Measurements from ENCODE around the gene DXO. TPM values are rescaled to one million over a fixed set of nuclear protein-coding genes. Genes with fewer than 3 reads are reported as not detected.

The DXO gene
- total and polyA plus RNA-seq, 3 experiments from 2014 or later = 13.8 to 16.8 (median 15.8) TPM

GRCh38 chr6:31927242-31927862, 44.6 kb downstream of the DXO start, which contains the start of gene C2:
Gene C2, plus strand, starts transcription at chr6:31927717. Its CDS starts 36 bp downstream, at chr6:31927753.
- ChIA-PET CTCF (no interaction called here), POLR2A (no interaction called here)
- peak within 1 kb of the TSS in 1 of 8 donors; percentile 85 for H3K27ac Mint-ChIP-seq
- peaks cover 0 to 10% of the 10 kb centered on the region in 2 donors for H3K27me3 Mint-ChIP-seq
- no peak within 1 kb of the TSS for H3K4me3 Mint-ChIP-seq
- Histone ChIP-seq H3K4me3 (ENCODE audit: low read length) (no peak within 1 kb of the TSS), H3K4me1 (ENCODE audit: insufficient read depth, low read length) (no peaks in the 10 kb centered on the region), H3K9me3 (ENCODE audit: low read length) (no peaks in the 10 kb centered on the region), H3K27ac (ENCODE audit: low read depth, low read length) (no peak within 1 kb of the TSS), H3K36me3 (ENCODE audit: insufficient read depth, low read length) (no peaks in the 10 kb centered on the region), H3K27me3 (ENCODE audit: insufficient read depth, low read length, poor library complexity, severe bottlenecking) (no peaks in the 10 kb centered on the region)
- H3K9me3 Mint-ChIP-seq = no peaks in the 10 kb centered on the region
- no peaks in the 10 kb centered on the region for H3K36me3 Mint-ChIP-seq
- no peak for DNase-seq
- H3K4me1 Mint-ChIP-seq = no peaks in the 10 kb centered on the region

- H3K9me3 Mint-ChIP-seq = no peaks in the 10 kb centered on the region
Measured at GRCh38 chr6:31922942-31923341, 49.0 kb downstream of the DXO start.

GRCh38 chr6:31920811-31921210, 51.1 kb downstream of the DXO start:
- Mint-ChIP-seq H3K36me3 (no peaks in the 10 kb centered on the region), H3K27me3 (peaks cover 0 to 3% of the 10 kb centered on the region in 2 donors), H3K4me1 (no peaks in the 10 kb centered on the region), H3K9me3 (no peaks in the 10 kb centered on the region), H3K27ac (peak overlapping the region in 1 of 8 donors; percentile 65), H3K4me3 (no peak overlapping the region)
- Histone ChIP-seq H3K9me3 (ENCODE audit: low read length) (no peaks in the 10 kb centered on the region), H3K4me1 (ENCODE audit: insufficient read depth, low read length) (no peaks in the 10 kb centered on the region), H3K27ac (ENCODE audit: low read depth, low read length) (no peak overlapping the region), H3K27me3 (ENCODE audit: insufficient read depth, low read length, poor library complexity, severe bottlenecking) (no peaks in the 10 kb centered on the region), H3K4me3 (ENCODE audit: low read length) (no peak overlapping the region), H3K36me3 (ENCODE audit: insufficient read depth, low read length) (no peaks in the 10 kb centered on the region)
- no peak for DNase-seq
- POLR2A ChIA-PET = no interaction called here
- CTCF ChIA-PET = no interaction called here

More at GRCh38 chr6:31922942-31923341, 49.0 kb downstream of the DXO start:
- peak overlapping the region in 1 of 8 donors; percentile 23 for H3K27ac Mint-ChIP-seq
- H3K4me3 Mint-ChIP-seq = no peak overlapping the region
- DNase-seq = peak in 1 of 5 donors; percentile 17
- H3K36me3 Mint-ChIP-seq = no peaks in the 10 kb centered on the region
- ChIA-PET CTCF (interaction anchor here (0.8 to 1.0 kb wide), 2 partner anchors 33 to 117 kb away, joined by 3 read pairs; partner anchors contain the start of gene LSM2), POLR2A (no interaction called here)
- H3K27me3 Mint-ChIP-seq = no peaks in the 10 kb centered on the region
- H3K27ac ChIP-seq (ENCODE audit: low read depth, low read length) = no peak overlapping the region
- H3K4me3 ChIP-seq (ENCODE audit: low read length) = no peak overlapping the region
- no peaks in the 10 kb centered on the region for H3K9me3 ChIP-seq (ENCODE audit: low read length)
- H3K4me1 Mint-ChIP-seq = no peaks in the 10 kb centered on the region
- H3K4me1 ChIP-seq (ENCODE audit: insufficient read depth, low read length) = no peaks in the 10 kb centered on the region
- no peaks in the 10 kb centered on the region for H3K27me3 ChIP-seq (ENCODE audit: insufficient read depth, low read length, poor library complexity, severe bottlenecking)
- no peaks in the 10 kb centered on the region for H3K36me3 ChIP-seq (ENCODE audit: insufficient read depth, low read length)

Other genes starting within 250 kb of the DXO start
Only the 30 nearest of the 33 such genes appear.
- 10 to 100 TPM; 36.4 to 39.8 TPM for gene MSH5, start 232.1 kb downstream of the DXO start, total RNA-seq
- 2.0 TPM for gene MSH5, start 232.1 kb downstream of the DXO start, polyA plus RNA-seq
- gene SAPCD1, start 209.5 kb downstream of the DXO start, total RNA-seq = 1 to 10 TPM; 6.1 to 7.0 TPM
- not detected for gene SAPCD1, start 209.5 kb downstream of the DXO start, polyA plus RNA-seq
- gene VWA7, start 194.8 kb downstream of the DXO start, total RNA-seq = 1 to 10 TPM; 1.4 to 1.7 TPM
- 2.5 TPM for gene VWA7, start 194.8 kb downstream of the DXO start, polyA plus RNA-seq
- gene VARS1, start 176.4 kb downstream of the DXO start, total RNA-seq = 100 to 1,000 TPM; 179 to 180 TPM
- gene VARS1, start 176.4 kb downstream of the DXO start, polyA plus RNA-seq = 47.5 TPM
- 100 to 1,000 TPM; 160 to 172 TPM for gene LSM2, start 165.2 kb downstream of the DXO start, total RNA-seq
- gene LSM2, start 165.2 kb downstream of the DXO start, polyA plus RNA-seq = 80.8 TPM
- gene HSPA1L, start 156.9 kb downstream of the DXO start, total RNA-seq = 1 to 10 TPM; 3.5 to 3.8 TPM
- 3.0 TPM for gene HSPA1L, start 156.9 kb downstream of the DXO start, polyA plus RNA-seq
- 10 to 100 TPM; 64.8 to 70.1 TPM for gene HSPA1A, start 156.6 kb downstream of the DXO start, total RNA-seq
- gene HSPA1A, start 156.6 kb downstream of the DXO start, polyA plus RNA-seq = 34.1 TPM
- 10 to 100 TPM; 80.9 to 81.4 TPM for gene HSPA1B, start 144.4 kb downstream of the DXO start, total RNA-seq
- gene HSPA1B, start 144.4 kb downstream of the DXO start, polyA plus RNA-seq = 5.0 TPM
- 10 to 100 TPM; 19.0 to 19.4 TPM for gene NEU1, start 109.3 kb downstream of the DXO start, total RNA-seq
- gene NEU1, start 109.3 kb downstream of the DXO start, polyA plus RNA-seq = 25.0 TPM
- not detected for gene SLC44A4, start 93.1 kb downstream of the DXO start, total RNA-seq
- gene SLC44A4, start 93.1 kb downstream of the DXO start, polyA plus RNA-seq = not detected
- 10 to 100 TPM; 71.6 to 72.4 TPM for gene EHMT2, start 74.4 kb downstream of the DXO start, total RNA-seq
- 51.6 TPM for gene EHMT2, start 74.4 kb downstream of the DXO start, polyA plus RNA-seq
- gene ZBTB12, start 70.1 kb downstream of the DXO start, total RNA-seq = 1 to 10 TPM; 3.5 to 4.3 TPM
- not detected for gene ZBTB12, start 70.1 kb downstream of the DXO start, polyA plus RNA-seq
- under 1 TPM; 0.70 to 0.73 TPM for gene C2, start 44.4 kb downstream of the DXO start, total RNA-seq
- gene C2, start 44.4 kb downstream of the DXO start, polyA plus RNA-seq = not detected
- under 1 TPM; 0.31 to 0.40 TPM for gene CFB, start 26.0 kb downstream of the DXO start, total RNA-seq
- gene CFB, start 26.0 kb downstream of the DXO start, polyA plus RNA-seq = 0.83 TPM
- 10 to 100 TPM; 86.1 to 90.6 TPM for gene NELFE, start 13.2 kb downstream of the DXO start, total RNA-seq
- 79.6 TPM for gene NELFE, start 13.2 kb downstream of the DXO start, polyA plus RNA-seq
- gene SKIC2, start 13.0 kb downstream of the DXO start, total RNA-seq = 100 to 1,000 TPM; 110 to 114 TPM
- 21.1 TPM for gene SKIC2, start 13.0 kb downstream of the DXO start, polyA plus RNA-seq
- 1 to 10 TPM; 3.3 to 3.4 TPM for gene C4A, start 9.9 kb upstream of the DXO start, total RNA-seq
- gene C4A, start 9.9 kb upstream of the DXO start, polyA plus RNA-seq = 0.40 TPM
- 1 to 10 TPM; 2.2 to 3.7 TPM for gene C4B, start 42.7 kb upstream of the DXO start, total RNA-seq
- 0.70 TPM for gene C4B, start 42.7 kb upstream of the DXO start, polyA plus RNA-seq
- gene CYP21A2, start 66.3 kb upstream of the DXO start, total RNA-seq = under 1 TPM; 0.37 to 0.40 TPM
- not detected for gene CYP21A2, start 66.3 kb upstream of the DXO start, polyA plus RNA-seq
- gene TNXB, start 137.2 kb upstream of the DXO start, total RNA-seq = 1 to 10 TPM; 2.5 to 4.9 TPM
- not detected for gene TNXB, start 137.2 kb upstream of the DXO start, polyA plus RNA-seq
- 10 to 100 TPM; 72.5 to 74.4 TPM for gene ATF6B, start 156.1 kb upstream of the DXO start, total RNA-seq
- 20.7 TPM for gene ATF6B, start 156.1 kb upstream of the DXO start, polyA plus RNA-seq
- gene FKBPL, start 158.2 kb upstream of the DXO start, total RNA-seq = 1 to 10 TPM; 6.8 to 8.1 TPM
- gene FKBPL, start 158.2 kb upstream of the DXO start, polyA plus RNA-seq = 2.3 TPM
- gene PRRT1, start 179.8 kb upstream of the DXO start, total RNA-seq = under 1 TPM; 0.35 to 0.55 TPM
- 0.72 TPM for gene PRRT1, start 179.8 kb upstream of the DXO start, polyA plus RNA-seq
- 10 to 100 TPM; 18.8 to 19.0 TPM for gene PPT2, start 182.0 kb upstream of the DXO start, total RNA-seq
- 10.0 TPM for gene PPT2, start 182.0 kb upstream of the DXO start, polyA plus RNA-seq
- 1 to 10 TPM; 8.3 to 9.5 TPM for gene EGFL8, start 192.5 kb upstream of the DXO start, total RNA-seq
- gene EGFL8, start 192.5 kb upstream of the DXO start, polyA plus RNA-seq = not detected
- 10 to 100 TPM; 42.5 to 42.6 TPM for gene AGPAT1, start 203.9 kb upstream of the DXO start, total RNA-seq
- gene AGPAT1, start 203.9 kb upstream of the DXO start, polyA plus RNA-seq = 23.5 TPM
- gene RNF5, start 206.3 kb upstream of the DXO start, total RNA-seq = 10 to 100 TPM; 52.7 to 52.9 TPM
- gene RNF5, start 206.3 kb upstream of the DXO start, polyA plus RNA-seq = 110 TPM
- gene AGER, start 212.1 kb upstream of the DXO start, total RNA-seq = 10 to 100 TPM; 11.9 to 12.5 TPM
- gene AGER, start 212.1 kb upstream of the DXO start, polyA plus RNA-seq = not detected
- 10 to 100 TPM; 63.5 to 69.4 TPM for gene PBX2, start 218.1 kb upstream of the DXO start, total RNA-seq
- gene PBX2, start 218.1 kb upstream of the DXO start, polyA plus RNA-seq = 2.2 TPM
- gene GPSM3, start 220.5 kb upstream of the DXO start, total RNA-seq = 10 to 100 TPM; 82.0 to 89.5 TPM
- gene GPSM3, start 220.5 kb upstream of the DXO start, polyA plus RNA-seq = 136 TPM